Lower lobe of right lung (tissue), 2 donors: Measurements from ENCODE around the gene ABTB2. TPM values are rescaled to one million over a fixed set of nuclear protein-coding genes. Genes with fewer than 3 reads are reported as not detected.

Experiments used
- ATAC-seq, 2 donors: fragments of 200-7000 bp; cut with Tn5 transposase; one replicate each; pipeline ENCODE4 v1.9.1; 2020 to 2022; ENCODE audit warnings: mild to moderate bottlenecking in 2 of 2, moderate library complexity in 2 of 2
- DNase-seq: peaks from one replicate; pipeline ENCODE4 v3.0.0-alpha.2; 2020
- H3K27ac ChIP-seq: fragments of 200-600 bp; one replicate; pipeline ENCODE4 v1.8.0; 2022
- H3K27me3 ChIP-seq: fragments of 200-600 bp; one replicate; pipeline ENCODE4 v1.8.0; 2022; ENCODE audit warnings: low read depth
- H3K36me3 ChIP-seq: fragments of 200-600 bp; one replicate; pipeline ENCODE4 v1.8.0; 2022; ENCODE audit warnings: mild to moderate bottlenecking
- H3K4me1 ChIP-seq: fragments of 200-600 bp; one replicate; pipeline ENCODE4 v1.8.0; 2022
- H3K4me3 ChIP-seq: fragments of 200-600 bp; one replicate; pipeline ENCODE4 v1.8.0; 2022; ENCODE audit warnings: mild to moderate bottlenecking
- H3K9me3 ChIP-seq: fragments of 200-600 bp; one replicate; pipeline ENCODE4 v1.8.0; 2022
- CTCF ChIP-seq: fragments of 200-600 bp; IDR thresholded peaks from one replicate; pipeline ENCODE4 v1.8.0; 2022; ENCODE audit warnings: antibody characterized with exemption, mild to moderate bottlenecking
- intact Hi-C: fragments of 100-400 bp; cut with DNase I; formaldehyde crosslinking; loops from one replicate; pipeline ENCODE4 v1.11.0; 2022
- total RNA-seq: library from RNA; stranded (reverse); fragmentation: NEBNext Ultra II Directional; extraction: Animal tissue kit (Norgen Biotek cat#: 25700); gene quantifications from one replicate; pipeline ENCODE4 v1.2.1, GENCODE V29; 2021
- donor health status: DM: no; HTN: yes; CAD: no; lungs with severe emphysema.

ABTB2 gene
- total RNA-seq, 1 donor from 2014 or later = 2.7 TPM

- no peak for TF ChIP-seq CTCF
- intact Hi-C loops = no loop called here
- Histone ChIP-seq H3K27ac (no peak overlapping the region), H3K4me3 (no peak overlapping the region), H3K9me3 (no peaks in the 10 kb centered on the region), H3K27me3 (no peaks in the 10 kb centered on the region), H3K36me3 (no peaks in the 10 kb centered on the region), H3K4me1 (peaks cover 34% of the 10 kb centered on the region)
- DNase-seq (no peak), ATAC-seq (no peak)
Observed at GRCh38 chr11:34332524-34332923, 25.3 kb downstream of the ABTB2 start.

- ATAC-seq (no peak), DNase-seq (no peak)
- no peaks in the 10 kb centered on the region for H3K36me3 ChIP-seq
- peaks cover 42% of the 10 kb centered on the region for H3K4me1 ChIP-seq
- no peaks in the 10 kb centered on the region for H3K9me3 ChIP-seq
- no peak for TF ChIP-seq CTCF
- H3K27ac ChIP-seq = no peak overlapping the region
- H3K4me3 ChIP-seq = no peak overlapping the region
- H3K27me3 ChIP-seq = no peaks in the 10 kb centered on the region
- intact Hi-C loops = no loop called here
Observed at GRCh38 chr11:34331736-34332135, 26.1 kb downstream of the ABTB2 start.

GRCh38 chr11:34331329-34331728 lies 26.5 kb downstream of the ABTB2 start:
- no peak overlapping the region for H3K4me3 ChIP-seq
- no peaks in the 10 kb centered on the region for H3K36me3 ChIP-seq
- no peaks in the 10 kb centered on the region for H3K9me3 ChIP-seq
- TF ChIP-seq CTCF = no peak
- H3K4me1 ChIP-seq = peaks cover 42% of the 10 kb centered on the region
- no peaks in the 10 kb centered on the region for H3K27me3 ChIP-seq
- no peak overlapping the region for H3K27ac ChIP-seq
- DNase-seq (no peak), ATAC-seq (peak in 1 of 2 donors; percentile 34)
- intact Hi-C loops = no loop called here

GRCh38 chr11:34330653-34331052 lies 27.2 kb downstream of the ABTB2 start:
- H3K27me3 ChIP-seq = no peaks in the 10 kb centered on the region
- H3K4me3 ChIP-seq = no peak overlapping the region
- H3K27ac ChIP-seq = no peak overlapping the region
- no peak for TF ChIP-seq CTCF
- intact Hi-C loops = no loop called here
- H3K4me1 ChIP-seq = peaks cover 42% of the 10 kb centered on the region
- H3K36me3 ChIP-seq = no peaks in the 10 kb centered on the region
- no peak for ATAC-seq
- no peak for DNase-seq
- H3K9me3 ChIP-seq = no peaks in the 10 kb centered on the region

GRCh38 chr11:34329876-34330275 lies 27.9 kb downstream of the ABTB2 start:
- ATAC-seq = no peak
- no peaks in the 10 kb centered on the region for H3K27me3 ChIP-seq
- TF ChIP-seq CTCF = no peak
- H3K4me1 ChIP-seq = peaks cover 42% of the 10 kb centered on the region
- no peak for DNase-seq
- H3K27ac ChIP-seq = no peak overlapping the region
- no peak overlapping the region for H3K4me3 ChIP-seq
- no peaks in the 10 kb centered on the region for H3K9me3 ChIP-seq
- H3K36me3 ChIP-seq = no peaks in the 10 kb centered on the region
- intact Hi-C loops = no loop called here

- no peak for TF ChIP-seq CTCF
- no peaks in the 10 kb centered on the region for H3K36me3 ChIP-seq
- intact Hi-C loops = no loop called here
- no peaks in the 10 kb centered on the region for H3K9me3 ChIP-seq
- no peaks in the 10 kb centered on the region for H3K27me3 ChIP-seq
- H3K4me3 ChIP-seq = no peak overlapping the region
- peaks cover 42% of the 10 kb centered on the region for H3K4me1 ChIP-seq
- no peak overlapping the region for H3K27ac ChIP-seq
- DNase-seq (no peak), ATAC-seq (peak; percentile 43 to 64)
Observed at GRCh38 chr11:34328632-34328910, 29.2 kb downstream of the ABTB2 start.
